Measurements from ENCODE around the gene WNK2.
"Not testable (repeated sequence)": the region's sequence is repeated elsewhere in the genome, so short reads cannot be mapped to it uniquely, and the experiment has no call there.

DNA sequence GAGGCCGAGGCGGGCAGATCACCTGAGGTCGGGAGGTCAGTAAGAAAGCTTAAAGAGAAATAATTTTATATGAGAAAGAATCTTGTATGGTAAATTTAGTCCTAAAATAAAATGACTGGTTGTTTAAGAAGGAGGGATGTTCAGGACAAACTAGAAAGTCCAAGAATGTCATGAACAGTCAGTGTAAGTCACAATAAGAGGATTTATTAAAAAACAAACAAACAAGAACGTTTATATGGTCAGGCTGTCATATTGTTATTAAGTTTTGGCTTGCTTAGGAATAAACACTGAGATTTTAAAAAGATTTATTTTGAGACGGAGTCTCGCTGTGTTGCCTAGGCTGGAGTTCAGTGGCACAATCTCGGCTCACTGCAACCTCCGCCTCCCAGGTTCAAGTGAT is 176.0 kb downstream of the WNK2 start:
- not testable (repeated sequence) for TF ChIP-seq RAD21 (conservative IDR thresholded peaks at IDR 0.05 in 1 of 2, IDR thresholded peaks at IDR 0.05 in 1 of 2); JUN (IDR thresholded peaks at IDR 0.05); ESRRA (IDR thresholded peaks at IDR 0.05; ENCODE audit: borderline replicate concordance, low read length); CEBPB (IDR thresholded peaks at IDR 0.05); FOSL2 (IDR thresholded peaks at IDR 0.05); FOSL2 (CRISPR knock-in tag; IDR thresholded peaks at IDR 0.05); KDM1A (IDR thresholded peaks at IDR 0.05; ENCODE audit: low read depth); JUNB (IDR thresholded peaks at IDR 0.05); POLR2A (IDR thresholded peaks at IDR 0.05; ENCODE audit: low read length); EP300 (IDR thresholded peaks at IDR 0.05)
- TF ChIP-seq, protein P1, sequence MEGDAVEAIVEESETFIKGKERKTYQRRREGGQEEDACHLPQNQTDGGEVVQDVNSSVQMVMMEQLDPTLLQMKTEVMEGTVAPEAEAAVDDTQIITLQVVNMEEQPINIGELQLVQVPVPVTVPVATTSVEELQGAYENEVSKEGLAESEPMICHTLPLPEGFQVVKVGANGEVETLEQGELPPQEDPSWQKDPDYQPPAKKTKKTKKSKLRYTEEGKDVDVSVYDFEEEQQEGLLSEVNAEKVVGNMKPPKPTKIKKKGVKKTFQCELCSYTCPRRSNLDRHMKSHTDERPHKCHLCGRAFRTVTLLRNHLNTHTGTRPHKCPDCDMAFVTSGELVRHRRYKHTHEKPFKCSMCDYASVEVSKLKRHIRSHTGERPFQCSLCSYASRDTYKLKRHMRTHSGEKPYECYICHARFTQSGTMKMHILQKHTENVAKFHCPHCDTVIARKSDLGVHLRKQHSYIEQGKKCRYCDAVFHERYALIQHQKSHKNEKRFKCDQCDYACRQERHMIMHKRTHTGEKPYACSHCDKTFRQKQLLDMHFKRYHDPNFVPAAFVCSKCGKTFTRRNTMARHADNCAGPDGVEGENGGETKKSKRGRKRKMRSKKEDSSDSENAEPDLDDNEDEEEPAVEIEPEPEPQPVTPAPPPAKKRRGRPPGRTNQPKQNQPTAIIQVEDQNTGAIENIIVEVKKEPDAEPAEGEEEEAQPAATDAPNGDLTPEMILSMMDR (IDR thresholded peaks at IDR 0.05) = not testable (repeated sequence)
- TF ChIP-seq, protein P2, sequence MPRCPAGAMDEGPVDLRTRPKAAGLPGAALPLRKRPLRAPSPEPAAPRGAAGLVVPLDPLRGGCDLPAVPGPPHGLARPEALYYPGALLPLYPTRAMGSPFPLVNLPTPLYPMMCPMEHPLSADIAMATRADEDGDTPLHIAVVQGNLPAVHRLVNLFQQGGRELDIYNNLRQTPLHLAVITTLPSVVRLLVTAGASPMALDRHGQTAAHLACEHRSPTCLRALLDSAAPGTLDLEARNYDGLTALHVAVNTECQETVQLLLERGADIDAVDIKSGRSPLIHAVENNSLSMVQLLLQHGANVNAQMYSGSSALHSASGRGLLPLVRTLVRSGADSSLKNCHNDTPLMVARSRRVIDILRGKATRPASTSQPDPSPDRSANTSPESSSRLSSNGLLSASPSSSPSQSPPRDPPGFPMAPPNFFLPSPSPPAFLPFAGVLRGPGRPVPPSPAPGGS (IDR thresholded peaks at IDR 0.05) = not testable (repeated sequence)
